Activated CD4-positive, alpha-beta T cell treated with anti-CD3 and anti-CD28 coated beads, Interleukin-2, amount 10 ng/mL, durations not matched to agents 7 days and 5 days (primary cell): ENCODE measurements around the gene LRRC27. TPM values are rescaled to one million over a fixed set of nuclear protein-coding genes. Genes with fewer than 3 reads are reported as not detected.
"Not testable (repeated sequence)": the region's sequence is repeated elsewhere in the genome, so short reads cannot be mapped to it uniquely, and the experiment has no call there.

Experiments
- CTCF ChIA-PET: fragments of 350-600 bp; sonication (Branson Sonifier 250); formaldehyde crosslinking; loops from one replicate; lab custom pipeline; 2021; ENCODE audit warnings: antibody characterized with exemption; lab: Charles Lee
- POLR2A ChIA-PET: fragments of 350-600 bp; sonication (Branson Sonifier 250); formaldehyde crosslinking; loops from one replicate; lab custom pipeline; 2021; ENCODE audit warnings: antibody characterized with exemption; lab: Charles Lee
- DNase-seq: peaks from one replicate; pipeline ENCODE4 v3.0.0-alpha.2; 2020
- H3K27ac Mint-ChIP-seq: one replicate; pipeline ENCODE4 v1.8.0; 2021; ENCODE audit warnings: mild to moderate bottlenecking, moderate library complexity, mixed read lengths
- H3K27me3 Mint-ChIP-seq: one replicate; pipeline ENCODE4 v1.8.0; 2021; ENCODE audit warnings: mixed read lengths
- H3K36me3 Mint-ChIP-seq: one replicate; pipeline ENCODE4 v1.8.0; 2021; ENCODE audit warnings: low read depth, mixed read lengths
- H3K4me1 Mint-ChIP-seq: one replicate; pipeline ENCODE4 v1.8.0; 2021; ENCODE audit warnings: mixed read lengths
- H3K4me3 Mint-ChIP-seq: one replicate; pipeline ENCODE4 v1.8.0; 2021; ENCODE audit warnings: mild to moderate bottlenecking, moderate library complexity, mixed read lengths
- H3K9me3 Mint-ChIP-seq: one replicate; pipeline ENCODE4 v1.8.0; 2021; ENCODE audit warnings: mixed read lengths
- total RNA-seq, 2 experiments: library from RNA; stranded (reverse); gene quantifications; one replicate each; pipeline ENCODE4 v1.2.3, GENCODE V29; 2021

LRRC27 gene
- total RNA-seq, 2 experiments from 2014 or later: 4.4 to 6.1 TPM

DNA sequence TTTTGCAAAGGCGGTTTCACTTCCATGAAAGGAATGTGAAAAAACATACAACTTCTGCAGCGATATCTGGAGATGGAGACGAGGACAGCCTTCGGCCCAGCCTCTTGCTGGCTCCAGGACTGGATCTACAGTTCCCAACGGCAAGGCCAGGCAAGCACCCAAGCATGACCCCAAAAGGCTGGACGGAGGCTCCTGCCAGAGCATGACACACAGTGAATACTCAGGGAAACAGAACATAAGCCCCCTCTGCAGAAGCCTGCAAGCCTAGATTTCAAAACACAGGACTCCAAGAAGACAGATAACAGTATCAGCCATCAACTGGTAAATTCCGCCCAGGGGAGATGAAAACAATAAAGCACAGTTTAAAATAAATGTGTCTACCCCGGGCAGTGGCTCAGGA is 3.3 kb upstream of the LRRC27 start:
- no peaks in the 10 kb centered on the region for H3K27me3 Mint-ChIP-seq
- POLR2A ChIA-PET: no interaction called here
- H3K36me3 Mint-ChIP-seq: peaks cover 52% of the 10 kb centered on the region
- CTCF ChIA-PET: no interaction called here
- DNase-seq: no peak
- H3K4me3 Mint-ChIP-seq: peak overlapping the region; percentile 12
- H3K4me1 Mint-ChIP-seq: peaks cover 59% of the 10 kb centered on the region
- H3K9me3 Mint-ChIP-seq: peaks cover 4% of the 10 kb centered on the region
- peak overlapping the region; percentile 60 for H3K27ac Mint-ChIP-seq

DNA sequence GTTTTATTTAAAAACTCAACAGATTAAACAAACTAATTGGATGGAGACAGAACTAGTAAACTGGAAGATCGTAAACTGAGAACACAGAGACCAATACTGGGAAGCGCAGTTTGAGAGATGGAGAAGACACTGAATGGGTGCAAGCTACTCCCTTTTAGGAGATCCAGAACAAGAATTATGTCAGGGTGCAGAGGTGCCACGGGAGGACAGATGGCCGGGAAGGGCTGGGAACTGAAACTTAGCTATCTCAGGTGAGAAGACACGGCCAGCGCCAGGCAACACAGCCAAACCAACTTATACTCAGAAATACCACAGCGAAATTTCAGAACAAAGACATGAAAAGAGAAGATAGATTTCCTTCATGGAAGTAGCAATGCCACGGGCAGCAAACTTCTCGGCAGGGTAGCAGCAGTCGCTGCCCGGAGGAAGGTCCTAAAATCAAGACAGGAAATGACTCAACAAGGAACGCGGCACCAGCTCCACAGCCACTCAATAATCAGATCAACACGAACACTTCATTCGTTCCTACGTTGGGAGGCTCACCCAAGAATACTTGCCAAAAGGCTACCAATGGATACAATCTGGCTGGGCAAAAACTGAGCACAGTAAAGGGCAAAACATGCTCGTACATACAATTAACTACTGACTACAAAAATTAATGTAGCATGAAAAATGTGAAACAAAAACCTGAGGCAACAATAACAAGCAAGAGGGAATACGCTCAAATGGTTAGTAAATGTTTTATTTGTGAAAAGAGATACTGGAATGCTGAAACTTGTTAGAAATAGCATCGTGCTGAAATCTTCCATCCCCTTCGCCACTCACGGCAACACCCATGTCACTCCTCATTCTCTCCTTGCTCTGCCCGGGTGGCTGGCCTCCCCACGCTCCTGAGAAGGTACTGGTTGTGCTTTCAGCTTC is 2.2 kb upstream of the LRRC27 start:
- no peaks in the 10 kb centered on the region for H3K27me3 Mint-ChIP-seq
- peaks cover 46% of the 10 kb centered on the region for H3K36me3 Mint-ChIP-seq
- CTCF ChIA-PET: interaction anchor here (0.6 to 1.1 kb wide), 3 partner anchors 10 to 99 kb away, joined by 3 to 5 read pairs (median 5); no protein-coding TSS in a partner anchor
- H3K4me1 Mint-ChIP-seq: peaks cover 53% of the 10 kb centered on the region
- peaks cover 4% of the 10 kb centered on the region for H3K9me3 Mint-ChIP-seq
- peak overlapping the region; percentile 88 for H3K27ac Mint-ChIP-seq
- peak overlapping the region; percentile 89 for H3K4me3 Mint-ChIP-seq
- POLR2A ChIA-PET: no interaction called here
- DNase-seq: peak; percentile 41

DNA sequence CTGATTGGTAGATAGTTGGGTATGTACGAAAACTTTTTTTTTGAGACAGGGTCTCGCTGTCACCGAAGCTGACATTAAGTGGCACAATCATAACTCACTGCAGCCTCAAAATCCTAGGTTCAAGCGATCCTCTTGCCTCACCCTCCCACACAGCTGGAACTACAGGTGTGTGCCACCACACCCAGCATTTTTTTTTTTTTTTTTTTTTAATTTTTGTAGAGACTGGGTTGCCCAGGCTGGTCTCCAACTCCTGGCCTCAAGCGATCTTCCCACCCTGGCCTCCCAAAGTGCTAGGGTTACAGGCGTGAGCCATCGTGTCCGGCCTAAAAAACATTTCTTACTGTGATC is 1.5 kb upstream of the LRRC27 start:
- ChIA-PET CTCF (interaction anchor here (0.6 to 1.1 kb wide), 2 partner anchors 15 to 100 kb away, joined by 3 to 5 read pairs; no protein-coding TSS in a partner anchor), POLR2A (no interaction called here)
- H3K4me1 Mint-ChIP-seq: peaks cover 50% of the 10 kb centered on the region
- peaks cover 42% of the 10 kb centered on the region for H3K36me3 Mint-ChIP-seq
- no peaks in the 10 kb centered on the region for H3K27me3 Mint-ChIP-seq
- no peak for DNase-seq
- peak overlapping the region; percentile 89 for H3K4me3 Mint-ChIP-seq
- H3K9me3 Mint-ChIP-seq: peaks cover 4% of the 10 kb centered on the region
- peak overlapping the region; percentile 94 for H3K27ac Mint-ChIP-seq

DNA sequence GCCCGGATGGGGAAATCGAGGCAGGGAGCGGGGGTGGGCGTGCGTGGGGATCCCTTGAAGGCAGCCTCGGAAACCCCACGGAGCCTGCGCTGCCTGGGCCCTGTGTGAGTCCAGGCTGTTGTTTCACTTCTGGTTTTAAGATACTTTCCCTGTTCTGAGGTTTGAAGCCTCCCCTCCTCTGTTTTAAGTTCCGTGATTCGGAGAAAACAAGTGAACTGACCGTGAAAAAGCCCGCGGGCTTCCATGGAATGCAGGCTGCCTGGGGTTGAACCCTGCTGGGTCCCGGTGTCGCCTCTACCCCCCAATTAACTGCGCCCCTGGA is 401 bp downstream of the LRRC27 start:
- Mint-ChIP-seq H3K4me1 (peaks cover 56% of the 10 kb centered on the region), H3K36me3 (peaks cover 27% of the 10 kb centered on the region), H3K4me3 (peak overlapping the region; percentile 89), H3K27me3 (no peaks in the 10 kb centered on the region), H3K27ac (peak overlapping the region; percentile 85), H3K9me3 (no peaks in the 10 kb centered on the region)
- no peak for DNase-seq
- ChIA-PET CTCF (no interaction called here), POLR2A (no interaction called here)

DNA sequence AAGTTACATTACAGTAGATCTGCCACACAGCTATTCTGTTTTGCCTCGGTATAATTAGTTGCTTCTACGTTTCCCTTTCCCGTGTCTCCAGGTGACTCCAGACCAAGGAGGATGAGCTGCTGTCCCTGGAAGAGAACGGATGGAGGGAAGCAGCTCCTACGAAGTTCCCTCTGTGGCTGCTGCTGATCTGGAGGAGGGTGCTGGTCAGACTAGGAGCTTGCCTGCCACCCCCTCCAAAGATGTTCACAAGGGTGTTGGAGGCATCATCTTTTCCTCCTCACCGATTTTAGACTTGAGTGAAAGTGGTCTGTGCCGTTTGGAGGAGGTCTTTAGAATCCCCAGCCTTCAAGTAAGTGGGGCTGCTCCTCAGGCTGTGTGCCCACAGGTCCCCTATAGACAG is 1.4 kb downstream of the LRRC27 start:
- peaks cover 21% of the 10 kb centered on the region for H3K36me3 Mint-ChIP-seq
- ChIA-PET POLR2A (no interaction called here), CTCF (interaction anchor here (1.2 kb wide), 1 partner anchor 28 kb away, joined by 3 read pairs; no protein-coding TSS in a partner anchor)
- H3K27ac Mint-ChIP-seq: no peak overlapping the region
- DNase-seq: no peak
- peak overlapping the region; percentile 89 for H3K4me3 Mint-ChIP-seq
- no peaks in the 10 kb centered on the region for H3K27me3 Mint-ChIP-seq
- peaks cover 52% of the 10 kb centered on the region for H3K4me1 Mint-ChIP-seq
- H3K9me3 Mint-ChIP-seq: no peaks in the 10 kb centered on the region

DNA sequence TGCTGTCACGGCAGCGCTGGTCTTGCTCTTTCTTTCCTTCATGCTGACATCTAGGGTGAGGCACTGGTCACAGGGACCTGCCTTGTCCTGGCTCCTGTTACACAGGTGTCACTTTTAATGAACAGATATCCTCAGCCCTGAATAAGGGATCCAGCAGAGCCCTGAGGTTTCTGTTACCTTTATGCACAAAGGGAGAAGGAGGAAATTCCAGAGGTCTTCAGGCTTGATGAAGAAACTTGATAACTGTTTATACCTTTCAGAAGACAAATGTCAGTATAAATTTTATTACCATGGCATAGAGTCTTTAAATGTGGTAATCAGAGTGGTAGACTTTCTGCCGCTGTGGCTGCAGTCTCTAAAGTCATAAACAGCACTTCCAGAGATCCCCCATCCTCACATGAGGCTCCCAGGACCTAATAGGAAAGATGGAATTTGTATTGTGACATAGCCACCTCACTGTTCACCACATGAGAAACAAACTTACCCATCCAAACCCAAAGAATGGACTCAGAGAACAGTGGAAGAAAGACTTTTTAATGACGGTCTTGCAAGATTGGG is 2.7 kb downstream of the LRRC27 start:
- H3K4me3 Mint-ChIP-seq: no peak overlapping the region
- H3K36me3 Mint-ChIP-seq: peaks cover 15% of the 10 kb centered on the region
- ChIA-PET CTCF (no interaction called here), POLR2A (no interaction called here)
- DNase-seq: no peak
- no peak overlapping the region for H3K27ac Mint-ChIP-seq
- no peaks in the 10 kb centered on the region for H3K9me3 Mint-ChIP-seq
- H3K4me1 Mint-ChIP-seq: peaks cover 40% of the 10 kb centered on the region
- H3K27me3 Mint-ChIP-seq: no peaks in the 10 kb centered on the region

DNA sequence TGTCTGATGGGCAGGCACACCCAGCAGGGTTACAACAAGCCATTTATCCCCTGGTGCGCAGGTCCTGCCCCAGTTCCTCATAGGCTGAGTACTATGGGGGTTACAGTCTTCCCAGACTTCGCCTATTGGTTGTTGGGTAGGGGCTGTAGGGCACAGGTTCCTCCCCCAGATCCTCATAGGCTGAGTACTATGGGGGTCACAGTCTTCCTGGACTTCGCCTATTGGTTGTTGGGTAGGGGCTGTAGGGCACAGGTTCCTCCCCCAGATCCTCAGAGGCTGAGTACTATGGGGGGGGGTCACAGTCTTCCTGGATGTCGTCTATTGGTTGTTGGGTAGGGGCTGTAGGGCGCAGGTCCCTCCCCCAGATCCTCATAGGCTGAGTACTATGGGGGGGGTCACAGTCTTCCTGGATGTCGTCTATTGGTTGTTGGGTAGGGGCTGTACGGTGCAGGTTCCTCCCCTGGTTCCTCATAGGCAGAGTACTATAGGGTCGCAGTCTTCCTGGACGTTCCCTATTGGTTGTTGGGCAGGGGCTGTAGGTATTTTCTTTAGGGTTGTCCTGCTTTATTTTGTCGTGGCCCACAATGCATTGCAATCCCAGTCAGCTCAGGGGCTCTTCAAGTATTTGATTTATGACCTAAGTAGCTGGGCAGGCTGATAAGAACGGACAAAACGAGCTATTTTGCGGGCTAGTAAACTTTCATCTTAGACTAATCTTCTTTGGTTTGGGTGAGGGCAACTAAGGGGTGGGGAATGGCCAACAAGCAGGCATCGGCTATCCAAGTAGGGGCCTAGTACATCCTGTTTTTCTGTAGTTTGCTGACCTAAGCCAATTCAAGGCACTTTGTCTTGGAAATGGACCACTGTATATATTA is 3.4 kb downstream of the LRRC27 start:
- POLR2A ChIA-PET: no interaction called here
- H3K9me3 Mint-ChIP-seq: no peaks in the 10 kb centered on the region
- peaks cover 8% of the 10 kb centered on the region for H3K36me3 Mint-ChIP-seq
- H3K4me3 Mint-ChIP-seq: no peak overlapping the region
- H3K27me3 Mint-ChIP-seq: no peaks in the 10 kb centered on the region
- CTCF ChIA-PET: interaction anchor here (0.6 kb wide), 1 partner anchor 300 kb away, joined by 3 read pairs; no protein-coding TSS in a partner anchor
- peak overlapping the region; percentile 50 for H3K27ac Mint-ChIP-seq
- H3K4me1 Mint-ChIP-seq: peaks cover 33% of the 10 kb centered on the region
- no peak for DNase-seq

DNA sequence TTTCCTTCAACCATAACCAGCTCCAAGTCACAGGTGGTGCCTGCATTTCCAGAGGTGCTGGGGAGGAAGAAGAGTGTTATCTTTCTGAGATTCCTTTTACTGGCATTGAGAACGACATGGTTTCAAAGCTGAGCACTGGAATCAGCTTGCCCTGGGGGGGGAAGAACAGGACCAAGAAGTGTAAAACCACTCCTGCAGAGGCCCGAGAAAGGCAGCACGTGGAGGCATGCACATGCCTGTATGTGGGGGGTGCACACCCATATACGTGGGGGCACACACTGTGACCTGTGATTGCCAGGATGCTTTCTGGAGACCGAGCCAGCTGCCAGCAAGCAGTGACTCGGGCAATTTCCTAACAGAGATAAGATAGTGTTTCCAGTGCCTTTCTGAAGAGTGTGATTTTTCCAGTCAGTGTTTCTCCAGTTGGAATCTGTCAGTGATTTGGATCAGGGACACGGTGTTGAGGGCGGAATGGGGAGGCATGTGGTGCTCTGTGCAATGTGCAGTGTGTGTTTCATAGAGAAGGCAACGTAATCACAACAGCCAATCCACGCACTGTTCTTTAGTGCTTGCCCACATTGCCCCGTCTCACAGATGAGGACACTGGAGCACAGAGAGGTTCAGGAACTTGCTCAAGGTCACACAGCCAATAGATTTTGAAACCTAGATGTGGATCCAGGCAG is 4.2 kb downstream of the LRRC27 start:
- DNase-seq: no peak
- Mint-ChIP-seq H3K36me3 (peaks cover 6% of the 10 kb centered on the region), H3K9me3 (no peaks in the 10 kb centered on the region), H3K4me1 (peaks cover 32% of the 10 kb centered on the region), H3K27ac (peak overlapping the region; percentile 50), H3K4me3 (peak overlapping the region; percentile 63), H3K27me3 (no peaks in the 10 kb centered on the region)
- CTCF ChIA-PET: interaction anchor here (0.6 kb wide), 1 partner anchor 299 kb away, joined by 3 read pairs; no protein-coding TSS in a partner anchor
- POLR2A ChIA-PET: interaction anchor here (0.6 kb wide), 1 partner anchor 21 kb away, joined by 3 read pairs; no protein-coding TSS in a partner anchor

DNA sequence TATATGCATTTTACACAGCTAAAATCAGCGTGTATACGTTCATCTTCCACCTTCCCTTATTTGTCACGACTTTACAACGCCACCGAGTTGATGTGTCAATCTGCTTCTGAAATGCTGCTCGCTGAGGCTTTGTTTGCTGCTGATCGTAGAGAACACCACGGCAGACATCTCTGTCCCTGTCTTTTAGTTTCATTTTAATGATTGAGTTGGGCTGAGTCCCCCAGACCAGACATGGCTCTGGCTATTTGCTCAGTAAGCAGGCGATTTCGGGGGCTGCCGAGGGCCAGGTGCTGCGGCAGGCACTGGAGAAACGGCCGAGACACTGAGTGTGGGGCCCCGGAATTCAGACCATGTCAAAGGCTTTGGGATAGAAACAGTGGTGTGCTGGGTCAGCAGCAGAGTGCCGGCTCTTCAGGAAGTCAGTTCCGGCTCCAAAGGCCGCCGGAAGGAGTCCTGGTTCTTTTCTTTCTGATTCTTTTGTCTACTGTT is 5.0 kb downstream of the LRRC27 start:
- CTCF ChIA-PET: no interaction called here
- Mint-ChIP-seq H3K27ac (peak overlapping the region; percentile 87), H3K4me3 (peak overlapping the region; percentile 63), H3K4me1 (peaks cover 30% of the 10 kb centered on the region), H3K36me3 (peaks cover 4% of the 10 kb centered on the region), H3K9me3 (no peaks in the 10 kb centered on the region), H3K27me3 (no peaks in the 10 kb centered on the region)
- DNase-seq: peak; percentile 17
- POLR2A ChIA-PET: interaction anchor here (0.6 kb wide), 1 partner anchor 21 kb away, joined by 3 read pairs; no protein-coding TSS in a partner anchor

DNA sequence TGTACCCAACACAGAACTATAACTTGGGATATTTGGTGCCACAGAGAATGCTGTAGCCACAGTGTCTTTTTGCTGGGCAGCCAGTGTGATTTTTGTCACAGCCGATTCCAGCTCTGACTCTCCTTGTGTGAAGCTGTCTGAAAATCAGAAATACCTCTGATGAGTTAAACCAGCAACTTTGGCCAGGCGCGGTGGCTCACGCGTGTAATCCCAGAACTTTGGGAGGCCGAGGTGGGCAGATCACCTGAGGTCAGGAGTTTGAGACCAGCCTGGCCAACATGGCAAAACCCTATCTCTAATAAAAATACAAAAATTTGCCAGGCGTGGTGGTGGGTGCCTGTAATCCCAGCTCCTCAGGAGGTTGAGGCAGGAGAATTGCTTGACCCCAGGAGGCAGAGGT is 5.9 kb downstream of the LRRC27 start:
- H3K27me3 Mint-ChIP-seq, H3K27ac Mint-ChIP-seq: not testable (repeated sequence)
- CTCF ChIA-PET: interaction anchor here (1.0 kb wide), 1 partner anchor 194 kb away, joined by 4 read pairs; no protein-coding TSS in a partner anchor

DNA sequence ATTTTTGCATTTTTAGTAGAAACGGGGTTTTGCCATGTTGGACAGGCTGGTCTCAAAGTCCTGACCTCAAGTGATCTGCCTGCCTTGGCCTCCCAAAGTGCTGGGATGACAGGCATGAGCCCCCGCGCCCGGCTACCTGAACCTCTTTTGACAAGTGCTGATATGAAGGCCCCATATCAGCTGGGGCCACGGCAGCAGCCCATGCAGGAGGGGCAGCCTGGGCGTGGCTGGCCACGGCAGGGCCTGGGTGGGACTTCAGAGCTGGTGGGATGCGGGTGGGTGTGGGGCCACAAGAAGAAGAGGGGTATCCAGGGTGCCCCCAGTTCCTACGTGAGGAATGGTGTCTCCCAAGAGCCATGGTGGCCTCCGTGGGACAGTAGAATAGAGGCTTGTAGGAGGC is 6.9 kb downstream of the LRRC27 start:
- DNase-seq: no peak
- ChIA-PET POLR2A (no interaction called here), CTCF (interaction anchor here (0.7 to 1.2 kb wide), 3 partner anchors 9 to 195 kb away, joined by 3 to 4 read pairs (median 3); no protein-coding TSS in a partner anchor)
- Mint-ChIP-seq H3K4me3 (no peak overlapping the region), H3K4me1 (peaks cover 22% of the 10 kb centered on the region), H3K27me3 (no peaks in the 10 kb centered on the region), H3K36me3 (peaks cover 8% of the 10 kb centered on the region), H3K9me3 (no peaks in the 10 kb centered on the region), H3K27ac (no peak overlapping the region)

More for the DNA sequence above, 5.9 kb downstream of the LRRC27 start:
- H3K9me3 Mint-ChIP-seq, DNase-seq, H3K36me3 Mint-ChIP-seq, POLR2A ChIA-PET: not testable (repeated sequence)
- H3K4me1 Mint-ChIP-seq: peaks cover 25% of the 10 kb centered on the region
- peak overlapping the region; percentile 63 for H3K4me3 Mint-ChIP-seq

DNA sequence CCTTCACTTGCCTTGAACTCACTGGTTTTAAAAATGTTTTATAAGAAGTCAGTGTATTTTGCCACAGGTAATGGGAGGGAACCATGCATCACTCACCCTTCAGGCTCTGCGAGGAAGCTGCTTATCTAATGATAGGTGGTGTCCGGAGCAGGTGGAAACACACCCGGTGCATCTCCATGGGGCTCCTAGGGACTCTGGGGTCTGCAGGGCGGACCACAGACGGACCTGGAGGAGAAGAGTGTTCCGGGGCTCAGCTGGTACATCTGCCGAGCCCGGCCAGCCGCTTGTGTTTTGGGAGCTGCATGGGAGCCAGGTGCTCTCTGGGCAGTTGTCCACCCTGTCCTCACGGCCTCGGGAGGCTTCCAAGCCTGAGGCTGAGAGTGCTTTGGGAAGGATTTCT is 7.3 kb downstream of the LRRC27 start:
- POLR2A ChIA-PET: no interaction called here
- H3K9me3 Mint-ChIP-seq: no peaks in the 10 kb centered on the region
- CTCF ChIA-PET: interaction anchor here (1.2 kb wide), 1 partner anchor 9 kb away, joined by 3 read pairs; no protein-coding TSS in a partner anchor
- H3K27me3 Mint-ChIP-seq: no peaks in the 10 kb centered on the region
- peaks cover 8% of the 10 kb centered on the region for H3K36me3 Mint-ChIP-seq
- H3K27ac Mint-ChIP-seq: no peak overlapping the region
- no peak for DNase-seq
- peaks cover 22% of the 10 kb centered on the region for H3K4me1 Mint-ChIP-seq
- no peak overlapping the region for H3K4me3 Mint-ChIP-seq
